ENCODE measurements around the gene KIF9. TPM values are rescaled to one million over a fixed set of nuclear protein-coding genes. Genes with fewer than 3 reads are reported as not detected.

The KIF9 gene
- polyA plus RNA-seq (15.6 and 15.9 TPM in 2 replicates), polyA minus RNA-seq (2.9 and 4.4 TPM in 2 replicates)

GRCh38 chr3:47282424-47283192 is at the start of gene KIF9, which contains the start of gene KLHL18:
KIF9 (minus strand) TSS chr3:47282799; CDS start chr3:47277374, 5,425 bp downstream.
KLHL18 (plus strand) TSS chr3:47282944; CDS start chr3:47282966, 22 bp downstream.
- Histone ChIP-seq H3K9me2 (ENCODE audit: insufficient read depth, low read length) (no peaks in the 10 kb centered on the region), H3K4me3 (ENCODE audit: low read length) (peak within 1 kb of the TSS; percentile 81), H3K4me2 (ENCODE audit: low read length) (peak within 1 kb of the TSS; percentile 94), H3K27me3 (ENCODE audit: insufficient read depth, low read depth, low read length) (no peaks in the 10 kb centered on the region), H3K9ac (ENCODE audit: low read length) (peak within 1 kb of the TSS; percentile 89), H3K36me3 (ENCODE audit: insufficient read depth, low read length) (no peaks in the 10 kb centered on the region), H3K27ac (ENCODE audit: low read length) (peak within 1 kb of the TSS; percentile 90), H2AFZ (ENCODE audit: low read depth, low read length) (peak within 1 kb of the TSS; percentile 90), H3K9me3 (ENCODE audit: low read length) (no peaks in the 10 kb centered on the region), H3F3A (ENCODE audit: insufficient read depth, low read length, poor library complexity, severe bottlenecking) (peaks cover 5% of the 10 kb centered on the region), H3K79me2 (replicated peaks; ENCODE audit: insufficient read depth, low read length) (peaks cover 41% of the 10 kb centered on the region), H4K20me1 (ENCODE audit: insufficient read depth) (no peaks in the 10 kb centered on the region)
- TF ChIP-seq EP300 (conservative IDR thresholded peaks at IDR 0.05; ENCODE audit: poor library complexity, severe bottlenecking) (peak; percentile 91), TAF1 (IDR thresholded peaks at IDR 0.05; ENCODE audit: low read depth) (peak; percentile 69), POLR2AphosphoS5 (IDR thresholded peaks at IDR 0.05) (peak; percentile 77), SMC3 (conservative IDR thresholded peaks at IDR 0.05; ENCODE audit: poor library complexity) (peak; percentile 42), MXI1 (conservative IDR thresholded peaks at IDR 0.05; ENCODE audit: poor library complexity, severe bottlenecking) (peak; percentile 100), CTCF (IDR thresholded peaks at IDR 0.05; ENCODE audit: poor library complexity, severe bottlenecking) (peak; percentile 34), EZH2 (IDR thresholded peaks at IDR 0.05; ENCODE audit: borderline replicate concordance, insufficient read depth, low read length, poor library complexity, severe bottlenecking) (no peak), RAD21 (conservative IDR thresholded peaks at IDR 0.05) (no peak), REST (IDR thresholded peaks at IDR 0.05; ENCODE audit: borderline replicate concordance) (peak; percentile 47)

DNA sequence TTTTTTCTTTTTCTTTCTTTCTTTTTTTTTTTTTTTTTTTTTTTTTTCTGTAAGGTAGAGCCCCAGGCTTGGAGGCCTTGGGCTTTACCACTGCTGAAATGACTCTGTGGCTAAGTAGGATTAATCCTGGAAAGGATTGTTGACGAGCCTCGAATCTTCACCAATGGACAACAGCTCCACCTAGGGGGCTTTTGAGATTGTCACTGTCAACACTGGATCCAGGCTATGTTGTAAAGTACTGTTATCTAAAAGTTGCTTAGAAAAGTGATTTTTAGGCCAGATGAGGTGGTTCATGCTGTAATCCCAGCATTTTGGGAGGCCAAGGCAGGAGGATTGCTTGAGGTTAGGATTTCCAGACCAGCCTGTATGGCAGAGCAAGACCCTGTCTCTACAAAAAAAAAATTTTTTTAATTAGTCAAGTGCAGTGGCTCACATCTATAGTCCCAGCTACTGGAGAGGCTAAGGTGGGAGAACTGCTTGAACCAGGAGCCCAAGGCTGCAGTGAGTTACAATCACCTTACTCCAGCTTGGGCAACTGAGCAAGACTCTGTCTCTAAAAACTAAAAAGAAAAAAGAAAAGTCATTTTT is 41.8 kb upstream of the KIF9 start:
- H3K27ac ChIP-seq (ENCODE audit: low read length): no peak overlapping the region
- H3K4me2 ChIP-seq (ENCODE audit: low read length): no peak overlapping the region
- H3K36me3 ChIP-seq (ENCODE audit: insufficient read depth, low read length): no peaks in the 10 kb centered on the region
- no peak overlapping the region for H2AFZ ChIP-seq (ENCODE audit: low read depth, low read length)
- no peaks in the 10 kb centered on the region for H3K27me3 ChIP-seq (ENCODE audit: insufficient read depth, low read depth, low read length)
- H3K4me3 ChIP-seq (ENCODE audit: low read length): no peak overlapping the region
- H3K9me2 ChIP-seq (ENCODE audit: insufficient read depth, low read length): no peaks in the 10 kb centered on the region
- H3K9ac ChIP-seq (ENCODE audit: low read length): no peak overlapping the region
- TF ChIP-seq SMC3 (conservative IDR thresholded peaks at IDR 0.05; ENCODE audit: poor library complexity) (peak; percentile 69), MXI1 (conservative IDR thresholded peaks at IDR 0.05; ENCODE audit: poor library complexity, severe bottlenecking) (no peak), RAD21 (conservative IDR thresholded peaks at IDR 0.05) (peak; percentile 78), EP300 (conservative IDR thresholded peaks at IDR 0.05; ENCODE audit: poor library complexity, severe bottlenecking) (no peak), CTCF (IDR thresholded peaks at IDR 0.05; ENCODE audit: poor library complexity, severe bottlenecking) (peak; percentile 73), EZH2 (IDR thresholded peaks at IDR 0.05; ENCODE audit: borderline replicate concordance, insufficient read depth, low read length, poor library complexity, severe bottlenecking) (no peak)
- H3K9me3 ChIP-seq (ENCODE audit: low read length): no peaks in the 10 kb centered on the region
- no peaks in the 10 kb centered on the region for H3F3A ChIP-seq (ENCODE audit: insufficient read depth, low read length, poor library complexity, severe bottlenecking)
- H3K79me2 ChIP-seq (replicated peaks; ENCODE audit: insufficient read depth, low read length): no peaks in the 10 kb centered on the region
- H4K20me1 ChIP-seq (ENCODE audit: insufficient read depth): no peaks in the 10 kb centered on the region
